ENCODE measurements around the gene EFHB.
"Not testable (repeated sequence)": the region's sequence is repeated elsewhere in the genome, so short reads cannot be mapped to it uniquely, and the experiment has no call there.

Gene EFHB

GRCh38 chr3:19887122-19887521 is 46.9 kb downstream of the EFHB start:
- H3K27ac ChIP-seq (ENCODE audit: low read depth, low read length); H3K79me1 ChIP-seq (ENCODE audit: low read length); H3K79me2 ChIP-seq (ENCODE audit: control insufficient read depth, insufficient read depth, low read length); H4K5ac ChIP-seq (ENCODE audit: low read length); H3K4me2 ChIP-seq (ENCODE audit: low read length); H3K18ac ChIP-seq (ENCODE audit: low read length); DNase-seq; H3K56ac ChIP-seq (ENCODE audit: low read length); H3K9ac ChIP-seq (ENCODE audit: low read length); H2BK15ac ChIP-seq (replicated peaks; ENCODE audit: low read depth); H3K4me1 ChIP-seq (ENCODE audit: control insufficient read depth, low read depth, low read length); H2BK120ac ChIP-seq (ENCODE audit: low read depth, low read length); H3K27me3 ChIP-seq (ENCODE audit: insufficient read depth, low read length, poor library complexity); H3K4ac ChIP-seq (ENCODE audit: low read depth, low read length); H3K23ac ChIP-seq (ENCODE audit: low read length); H2BK5ac ChIP-seq (ENCODE audit: low read length); H4K8ac ChIP-seq (ENCODE audit: low read depth, low read length); H2AK5ac ChIP-seq (ENCODE audit: low read length); H3K4me3 ChIP-seq (ENCODE audit: low read length); H3K36me3 ChIP-seq (ENCODE audit: control insufficient read depth, insufficient read depth, low read length): not testable (repeated sequence)
- WGBS (ENCODE audit: extremely low coverage, insufficient coverage, low lambda C conversion rate): no CpG with 5 or more reads among the region's 4 CpGs

- no peak overlapping the region for H3K4me3 ChIP-seq (ENCODE audit: low read length)
- H4K5ac ChIP-seq (ENCODE audit: low read length): no peak overlapping the region
Observed at GRCh38 chr3:19886404-19886803, 47.6 kb downstream of the EFHB start.

DNA sequence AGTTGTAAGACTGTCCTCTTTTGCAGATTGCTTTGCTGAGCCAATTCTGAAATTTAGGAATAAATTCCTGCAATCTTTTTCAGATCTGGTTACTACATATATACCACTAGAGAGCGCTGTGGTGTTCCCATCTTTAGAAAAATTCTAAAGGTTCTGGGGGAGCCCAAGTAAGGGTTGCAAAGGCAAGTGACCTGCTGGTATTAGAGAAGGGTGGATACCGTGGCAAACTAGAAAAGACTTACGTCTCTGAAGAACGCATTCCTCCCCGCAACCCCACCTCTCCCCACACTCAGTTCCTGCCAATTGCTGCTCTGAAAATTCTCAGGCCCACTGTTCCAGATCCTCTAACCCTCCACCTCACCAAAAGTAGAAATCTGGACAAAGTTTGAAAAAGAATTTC is 48.5 kb downstream of the EFHB start:
- no peak overlapping the region for H2BK5ac ChIP-seq (ENCODE audit: low read length)
- H3K23ac ChIP-seq (ENCODE audit: low read length): no peak overlapping the region
- H3K27ac ChIP-seq (ENCODE audit: low read depth, low read length): no peak overlapping the region
- no peak overlapping the region for H3K9ac ChIP-seq (ENCODE audit: low read length)
- H3K4me2 ChIP-seq (ENCODE audit: low read length): no peak overlapping the region
- no peak overlapping the region for H4K8ac ChIP-seq (ENCODE audit: low read depth, low read length)
- H2BK15ac ChIP-seq (replicated peaks; ENCODE audit: low read depth): no peak overlapping the region
- no peak overlapping the region for H2BK120ac ChIP-seq (ENCODE audit: low read depth, low read length)
- no peaks in the 10 kb centered on the region for H3K79me1 ChIP-seq (ENCODE audit: low read length)
- H3K36me3 ChIP-seq (ENCODE audit: control insufficient read depth, insufficient read depth, low read length): no peaks in the 10 kb centered on the region
- H3K79me2 ChIP-seq (ENCODE audit: control insufficient read depth, insufficient read depth, low read length): no peaks in the 10 kb centered on the region
- H2AK5ac ChIP-seq (ENCODE audit: low read length): no peak overlapping the region
- WGBS (ENCODE audit: extremely low coverage, insufficient coverage, low lambda C conversion rate): no CpG with 5 or more reads among the region's 5 CpGs
- no peaks in the 10 kb centered on the region for H3K4me1 ChIP-seq (ENCODE audit: control insufficient read depth, low read depth, low read length)
- H4K5ac ChIP-seq (ENCODE audit: low read length): no peak overlapping the region
- H3K4ac ChIP-seq (ENCODE audit: low read depth, low read length): no peak overlapping the region
- H3K18ac ChIP-seq (ENCODE audit: low read length): no peak overlapping the region
- no peak overlapping the region for H3K56ac ChIP-seq (ENCODE audit: low read length)
- H3K4me3 ChIP-seq (ENCODE audit: low read length): no peak overlapping the region
- no peaks in the 10 kb centered on the region for H3K27me3 ChIP-seq (ENCODE audit: insufficient read depth, low read length, poor library complexity)
- DNase-seq: peak; percentile 66

More at GRCh38 chr3:19886404-19886803, 47.6 kb downstream of the EFHB start:
- no peak overlapping the region for H3K27ac ChIP-seq (ENCODE audit: low read depth, low read length)
- no peak overlapping the region for H2BK120ac ChIP-seq (ENCODE audit: low read depth, low read length)
- H3K56ac ChIP-seq (ENCODE audit: low read length): no peak overlapping the region
- H2BK15ac ChIP-seq (replicated peaks; ENCODE audit: low read depth): no peak overlapping the region
- DNase-seq: no peak
- H2AK5ac ChIP-seq (ENCODE audit: low read length): no peak overlapping the region
- H2BK5ac ChIP-seq (ENCODE audit: low read length): no peak overlapping the region
- H3K4me1 ChIP-seq (ENCODE audit: control insufficient read depth, low read depth, low read length): no peaks in the 10 kb centered on the region
- H3K4me2 ChIP-seq (ENCODE audit: low read length): no peak overlapping the region
- no peak overlapping the region for H3K23ac ChIP-seq (ENCODE audit: low read length)
- no peak overlapping the region for H3K18ac ChIP-seq (ENCODE audit: low read length)
- H3K27me3 ChIP-seq (ENCODE audit: insufficient read depth, low read length, poor library complexity): no peaks in the 10 kb centered on the region
- no peak overlapping the region for H4K8ac ChIP-seq (ENCODE audit: low read depth, low read length)
- no peaks in the 10 kb centered on the region for H3K36me3 ChIP-seq (ENCODE audit: control insufficient read depth, insufficient read depth, low read length)
- H3K79me1 ChIP-seq (ENCODE audit: low read length): no peaks in the 10 kb centered on the region
- H3K4ac ChIP-seq (ENCODE audit: low read depth, low read length): no peak overlapping the region
- no peaks in the 10 kb centered on the region for H3K79me2 ChIP-seq (ENCODE audit: control insufficient read depth, insufficient read depth, low read length)
- H3K9ac ChIP-seq (ENCODE audit: low read length): no peak overlapping the region

- H2AK5ac ChIP-seq (ENCODE audit: low read length): no peak overlapping the region
- H4K8ac ChIP-seq (ENCODE audit: low read depth, low read length): no peak overlapping the region
- H3K79me1 ChIP-seq (ENCODE audit: low read length): no peaks in the 10 kb centered on the region
- H3K27me3 ChIP-seq (ENCODE audit: insufficient read depth, low read length, poor library complexity): no peaks in the 10 kb centered on the region
- H3K4me1 ChIP-seq (ENCODE audit: control insufficient read depth, low read depth, low read length): no peaks in the 10 kb centered on the region
- H4K5ac ChIP-seq (ENCODE audit: low read length): no peak overlapping the region
- H2BK15ac ChIP-seq (replicated peaks; ENCODE audit: low read depth): no peak overlapping the region
- DNase-seq: no peak
- no peak overlapping the region for H3K4me3 ChIP-seq (ENCODE audit: low read length)
- H3K4me2 ChIP-seq (ENCODE audit: low read length): no peak overlapping the region
- H3K79me2 ChIP-seq (ENCODE audit: control insufficient read depth, insufficient read depth, low read length): no peaks in the 10 kb centered on the region
- H3K18ac ChIP-seq (ENCODE audit: low read length): no peak overlapping the region
- no peak overlapping the region for H3K56ac ChIP-seq (ENCODE audit: low read length)
- H2BK120ac ChIP-seq (ENCODE audit: low read depth, low read length): no peak overlapping the region
- H3K23ac ChIP-seq (ENCODE audit: low read length): no peak overlapping the region
- H3K9ac ChIP-seq (ENCODE audit: low read length): no peak overlapping the region
- no peak overlapping the region for H3K4ac ChIP-seq (ENCODE audit: low read depth, low read length)
- H2BK5ac ChIP-seq (ENCODE audit: low read length): no peak overlapping the region
- no peak overlapping the region for H3K27ac ChIP-seq (ENCODE audit: low read depth, low read length)
- H3K36me3 ChIP-seq (ENCODE audit: control insufficient read depth, insufficient read depth, low read length): no peaks in the 10 kb centered on the region
Observed at GRCh38 chr3:19881852-19882251, 52.2 kb downstream of the EFHB start.

DNA sequence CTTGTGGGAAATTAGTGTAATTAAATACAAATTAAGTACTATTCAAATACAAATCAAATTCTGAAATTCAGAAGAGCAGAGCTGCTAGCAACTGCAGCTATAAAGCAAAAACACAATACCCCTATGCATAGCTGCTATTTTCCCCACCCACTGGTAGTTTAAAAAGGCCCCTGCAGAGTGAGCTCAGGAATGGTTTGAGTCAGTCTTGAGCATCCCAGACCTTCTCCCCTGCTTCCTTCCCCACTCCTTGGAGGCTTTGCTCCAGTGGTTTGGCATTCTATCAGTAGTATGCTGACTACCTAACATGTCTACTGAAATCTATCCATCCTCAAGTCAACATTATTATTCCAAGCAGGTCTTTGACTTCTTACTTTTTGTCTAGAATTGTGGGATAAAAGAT is 53.0 kb downstream of the EFHB start:
- H3K18ac ChIP-seq (ENCODE audit: low read length): no peak overlapping the region
- H2AK5ac ChIP-seq (ENCODE audit: low read length): no peak overlapping the region
- H3K36me3 ChIP-seq (ENCODE audit: control insufficient read depth, insufficient read depth, low read length): no peaks in the 10 kb centered on the region
- no peak overlapping the region for H2BK120ac ChIP-seq (ENCODE audit: low read depth, low read length)
- H3K9ac ChIP-seq (ENCODE audit: low read length): no peak overlapping the region
- peak; percentile 18 for DNase-seq
- H2BK15ac ChIP-seq (replicated peaks; ENCODE audit: low read depth): no peak overlapping the region
- H3K4me2 ChIP-seq (ENCODE audit: low read length): no peak overlapping the region
- H2BK5ac ChIP-seq (ENCODE audit: low read length): no peak overlapping the region
- H3K27ac ChIP-seq (ENCODE audit: low read depth, low read length): no peak overlapping the region
- no peaks in the 10 kb centered on the region for H3K79me2 ChIP-seq (ENCODE audit: control insufficient read depth, insufficient read depth, low read length)
- no peak overlapping the region for H4K5ac ChIP-seq (ENCODE audit: low read length)
- H3K56ac ChIP-seq (ENCODE audit: low read length): no peak overlapping the region
- no peak overlapping the region for H4K8ac ChIP-seq (ENCODE audit: low read depth, low read length)
- H3K4me1 ChIP-seq (ENCODE audit: control insufficient read depth, low read depth, low read length): no peaks in the 10 kb centered on the region
- H3K4me3 ChIP-seq (ENCODE audit: low read length): no peak overlapping the region
- H3K4ac ChIP-seq (ENCODE audit: low read depth, low read length): no peak overlapping the region
- no peaks in the 10 kb centered on the region for H3K27me3 ChIP-seq (ENCODE audit: insufficient read depth, low read length, poor library complexity)
- H3K23ac ChIP-seq (ENCODE audit: low read length): no peak overlapping the region
- no peaks in the 10 kb centered on the region for H3K79me1 ChIP-seq (ENCODE audit: low read length)

DNA sequence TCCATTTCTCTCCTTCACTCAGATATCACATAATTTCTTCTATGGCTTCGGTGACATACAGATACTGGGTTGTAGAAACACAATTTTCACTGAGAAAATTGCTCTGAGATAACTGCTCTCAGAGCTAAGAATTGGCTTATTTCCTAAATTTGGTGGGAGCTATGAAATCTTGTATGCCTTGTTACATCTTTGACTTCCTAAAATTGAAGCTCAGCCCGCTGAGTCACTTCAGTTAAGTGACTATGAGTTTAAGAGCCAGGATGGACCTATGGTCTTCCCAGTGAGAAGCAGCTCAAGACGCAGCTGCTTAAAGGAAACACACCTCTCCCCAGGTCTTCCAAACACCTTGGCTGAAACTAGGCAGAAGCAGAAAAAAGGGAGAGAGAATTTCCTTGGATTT is 56.4 kb downstream of the EFHB start:
- Histone ChIP-seq H3K4me3 (ENCODE audit: low read length) (no peak overlapping the region), H3K56ac (ENCODE audit: low read length) (no peak overlapping the region), H3K4me2 (ENCODE audit: low read length) (no peak overlapping the region), H3K23ac (ENCODE audit: low read length) (no peak overlapping the region), H3K4me1 (ENCODE audit: control insufficient read depth, low read depth, low read length) (no peaks in the 10 kb centered on the region), H3K36me3 (ENCODE audit: control insufficient read depth, insufficient read depth, low read length) (no peaks in the 10 kb centered on the region), H3K27me3 (ENCODE audit: insufficient read depth, low read length, poor library complexity) (no peaks in the 10 kb centered on the region), H2BK120ac (ENCODE audit: low read depth, low read length) (no peak overlapping the region), H2BK15ac (replicated peaks; ENCODE audit: low read depth) (no peak overlapping the region), H3K18ac (ENCODE audit: low read length) (no peak overlapping the region), H3K9ac (ENCODE audit: low read length) (no peak overlapping the region), H4K8ac (ENCODE audit: low read depth, low read length) (no peak overlapping the region), H2BK5ac (ENCODE audit: low read length) (no peak overlapping the region), H4K5ac (ENCODE audit: low read length) (no peak overlapping the region), H3K4ac (ENCODE audit: low read depth, low read length) (no peak overlapping the region), H3K79me1 (ENCODE audit: low read length) (no peaks in the 10 kb centered on the region), H3K27ac (ENCODE audit: low read depth, low read length) (no peak overlapping the region), H2AK5ac (ENCODE audit: low read length) (no peak overlapping the region), H3K79me2 (ENCODE audit: control insufficient read depth, insufficient read depth, low read length) (no peaks in the 10 kb centered on the region)
- no peak for DNase-seq
- no CpG with 5 or more reads among the region's 3 CpGs for WGBS (ENCODE audit: extremely low coverage, insufficient coverage, low lambda C conversion rate)

Measured in mesendoderm (in vitro differentiated cells).